GM12891 (cell line): Measurements from ENCODE around the gene IP6K3.

Source experiments
- DNase-seq: peaks from one replicate; pipeline ENCODE4 v3.0.0; 2011; ENCODE audit warnings: low spot score; ENCODE audit not compliant: insufficient read length
- FAIRE-seq: peaks from 2 replicates; lab custom pipeline; 2011; peaks lifted over from hg19 to GRCh38; lab: Jason Lieb, UNC
- PAX5 ChIP-seq: IDR thresholded peaks from 2 replicates; pipeline ENCODE4 v1.6.1; 2011; ENCODE audit warnings: low read length, moderate library complexity, mild to moderate bottlenecking; ENCODE audit not compliant: insufficient read depth, severe bottlenecking
- POLR2A ChIP-seq: IDR thresholded peaks from 2 replicates; pipeline ENCODE4 v1.6.1; 2011; ENCODE audit warnings: low read depth, low read length, control low read depth
- POLR2AphosphoS5 ChIP-seq: IDR thresholded peaks from 2 replicates; pipeline ENCODE4 v1.6.1; 2011; ENCODE audit warnings: low read depth, low read length, control low read depth
- POU2F2 ChIP-seq: IDR thresholded peaks from 2 replicates; pipeline ENCODE4 v1.6.1; 2011; ENCODE audit warnings: low read depth, mild to moderate bottlenecking, control low read depth, low read length, moderate library complexity
- SPI1 ChIP-seq: IDR thresholded peaks from 2 replicates; pipeline ENCODE4 v1.6.1; 2011; ENCODE audit warnings: low read depth, low read length, control low read depth
- TAF1 ChIP-seq: IDR thresholded peaks from 2 replicates; pipeline ENCODE4 v1.6.1; 2011; ENCODE audit warnings: low read depth, low read length, control low read depth

Gene IP6K3

GRCh38 chr6:33716379-33716778, 30.3 kb downstream of the IP6K3 start:
- DNase-seq (no peak), FAIRE-seq (no peak)

GRCh38 chr6:33714385-33715040, 32.2 kb downstream of the IP6K3 start:
- DNase-seq (no peak), FAIRE-seq (no peak)
- TF ChIP-seq TAF1 (no peak), POLR2A (no peak)

More at GRCh38 chr6:33716379-33716778, 30.3 kb downstream of the IP6K3 start:
- TF ChIP-seq POLR2A (no peak), PAX5 (no peak), SPI1 (no peak), POLR2AphosphoS5 (no peak), TAF1 (no peak), POU2F2 (no peak)

GRCh38 chr6:33713786-33714185, 32.9 kb downstream of the IP6K3 start:
- FAIRE-seq = no peak
- TF ChIP-seq PAX5 = no peak

GRCh38 chr6:33712914-33713313, 33.8 kb downstream of the IP6K3 start:
- no peak for TF ChIP-seq TAF1
- no peak for TF ChIP-seq POLR2A
- TF ChIP-seq POU2F2 = no peak
- no peak for TF ChIP-seq POLR2AphosphoS5
- TF ChIP-seq SPI1 = no peak
- no peak for FAIRE-seq
- no peak for DNase-seq

More at GRCh38 chr6:33713786-33714185, 32.9 kb downstream of the IP6K3 start:
- no peak for DNase-seq

GRCh38 chr6:33711140-33712129, 35.3 kb downstream of the IP6K3 start, which contains the start of gene UQCC2:
Gene UQCC2 (minus strand): TSS chr6:33711700. CDS start chr6:33711686, 14 bp downstream.
- FAIRE-seq (peak; percentile 95), DNase-seq (peak; percentile 90)
- peak; percentile 84 for TF ChIP-seq POLR2AphosphoS5
- peak; percentile 91 for TF ChIP-seq POLR2A
- peak; percentile 96 for TF ChIP-seq POU2F2
- TF ChIP-seq SPI1 = no peak
- no peak for TF ChIP-seq PAX5
- TF ChIP-seq TAF1 = peak; percentile 94

- TF ChIP-seq PAX5 (no peak), POLR2A (no peak), POLR2AphosphoS5 (no peak), POU2F2 (no peak), SPI1 (no peak), TAF1 (no peak)
- DNase-seq = no peak
Measured at GRCh38 chr6:33710296-33711121, 36.2 kb downstream of the IP6K3 start.

GRCh38 chr6:33709605-33710295, 37.0 kb downstream of the IP6K3 start:
- no peak for TF ChIP-seq PAX5
- no peak for FAIRE-seq
- no peak for DNase-seq

More at GRCh38 chr6:33710296-33711121, 36.2 kb downstream of the IP6K3 start:
- peak; percentile 67 for FAIRE-seq

- no peak for DNase-seq
- no peak for FAIRE-seq
- TF ChIP-seq POLR2A (no peak), POU2F2 (no peak), TAF1 (no peak), SPI1 (no peak), PAX5 (no peak), POLR2AphosphoS5 (no peak)
Measured at GRCh38 chr6:33708516-33709204, 38.0 kb downstream of the IP6K3 start.

- FAIRE-seq (no peak), DNase-seq (no peak)
- TF ChIP-seq SPI1 (no peak), POLR2AphosphoS5 (no peak), POU2F2 (no peak), TAF1 (no peak), PAX5 (no peak), POLR2A (no peak)
Measured at GRCh38 chr6:33707771-33708170, 38.9 kb downstream of the IP6K3 start.
